Measurements from ENCODE around the gene STK38L. TPM values are rescaled to one million over a fixed set of nuclear protein-coding genes. Genes with fewer than 3 reads are reported as not detected.

Gene STK38L
- total RNA-seq, 3 donors from 2014 or later = 45.2 to 69.4 (median 53.6) TPM

DNA sequence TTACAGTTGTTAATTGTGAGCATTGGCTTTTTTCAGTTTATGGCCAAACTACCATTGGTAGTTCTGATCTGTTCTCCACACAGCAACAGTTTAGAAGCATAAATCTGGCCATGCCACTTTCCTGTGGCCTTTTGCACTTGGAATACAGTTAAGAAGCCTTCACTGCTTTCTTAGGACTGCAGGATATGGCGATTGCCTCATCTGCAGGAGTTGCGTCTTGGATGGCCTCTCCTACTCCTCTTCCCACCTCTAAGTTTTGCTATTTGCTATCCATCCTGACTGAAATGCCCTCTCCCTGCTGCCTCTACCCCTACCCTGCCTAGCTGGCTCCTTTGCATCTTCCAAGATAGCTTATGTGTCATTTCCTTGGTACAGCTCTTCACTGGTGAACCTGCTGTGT is 75.8 kb downstream of the STK38L start:
- intact Hi-C loops (cut with DNase I, micrococcal nuclease) = loop anchor here in 1 of 2 donors (10.0 kb wide), 1 partner anchor 295 kb away; the partner anchor contains the start of gene MED21
- no peak overlapping the region for H3K4me3 ChIP-seq
- ATAC-seq (no peak), DNase-seq (no peak)
- TF ChIP-seq, protein P1, sequence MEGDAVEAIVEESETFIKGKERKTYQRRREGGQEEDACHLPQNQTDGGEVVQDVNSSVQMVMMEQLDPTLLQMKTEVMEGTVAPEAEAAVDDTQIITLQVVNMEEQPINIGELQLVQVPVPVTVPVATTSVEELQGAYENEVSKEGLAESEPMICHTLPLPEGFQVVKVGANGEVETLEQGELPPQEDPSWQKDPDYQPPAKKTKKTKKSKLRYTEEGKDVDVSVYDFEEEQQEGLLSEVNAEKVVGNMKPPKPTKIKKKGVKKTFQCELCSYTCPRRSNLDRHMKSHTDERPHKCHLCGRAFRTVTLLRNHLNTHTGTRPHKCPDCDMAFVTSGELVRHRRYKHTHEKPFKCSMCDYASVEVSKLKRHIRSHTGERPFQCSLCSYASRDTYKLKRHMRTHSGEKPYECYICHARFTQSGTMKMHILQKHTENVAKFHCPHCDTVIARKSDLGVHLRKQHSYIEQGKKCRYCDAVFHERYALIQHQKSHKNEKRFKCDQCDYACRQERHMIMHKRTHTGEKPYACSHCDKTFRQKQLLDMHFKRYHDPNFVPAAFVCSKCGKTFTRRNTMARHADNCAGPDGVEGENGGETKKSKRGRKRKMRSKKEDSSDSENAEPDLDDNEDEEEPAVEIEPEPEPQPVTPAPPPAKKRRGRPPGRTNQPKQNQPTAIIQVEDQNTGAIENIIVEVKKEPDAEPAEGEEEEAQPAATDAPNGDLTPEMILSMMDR (IDR thresholded peaks at IDR 0.05) = no peak
- H3K36me3 ChIP-seq (ENCODE audit: low read depth) = peaks cover 10% of the 10 kb centered on the region
- H3K9me3 ChIP-seq = no peaks in the 10 kb centered on the region
- no peaks in the 10 kb centered on the region for H3K4me1 ChIP-seq (ENCODE audit: low read depth)

DNA sequence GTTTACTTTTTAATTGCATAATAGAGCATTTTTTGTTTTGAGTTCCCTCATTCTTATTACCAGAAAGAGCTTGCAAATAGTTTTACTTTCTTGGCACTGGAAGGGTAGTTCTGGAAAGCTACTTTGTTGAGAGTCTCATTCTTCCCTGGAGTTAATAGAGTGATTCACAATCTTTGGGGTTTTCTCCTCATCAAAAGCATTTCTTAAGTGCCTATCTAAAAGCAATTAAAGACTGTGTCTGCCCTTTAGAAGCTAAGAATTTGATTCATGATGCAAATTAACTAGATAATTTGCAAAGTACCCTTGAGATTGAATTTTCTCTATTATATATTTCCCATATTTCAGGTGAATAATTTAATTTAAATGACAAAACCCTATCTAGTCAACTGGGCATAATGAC is 80.4 kb downstream of the STK38L start:
- no peak for DNase-seq
- no peak for ATAC-seq
- Histone ChIP-seq H3K4me1 (ENCODE audit: low read depth) (no peaks in the 10 kb centered on the region), H3K4me3 (no peak overlapping the region), H3K36me3 (ENCODE audit: low read depth) (peaks cover 2% of the 10 kb centered on the region), H3K9me3 (no peaks in the 10 kb centered on the region)
- intact Hi-C loops (cut with DNase I, micrococcal nuclease) = no loop called here
- TF ChIP-seq, protein P1 (IDR thresholded peaks at IDR 0.05) = no peak

DNA sequence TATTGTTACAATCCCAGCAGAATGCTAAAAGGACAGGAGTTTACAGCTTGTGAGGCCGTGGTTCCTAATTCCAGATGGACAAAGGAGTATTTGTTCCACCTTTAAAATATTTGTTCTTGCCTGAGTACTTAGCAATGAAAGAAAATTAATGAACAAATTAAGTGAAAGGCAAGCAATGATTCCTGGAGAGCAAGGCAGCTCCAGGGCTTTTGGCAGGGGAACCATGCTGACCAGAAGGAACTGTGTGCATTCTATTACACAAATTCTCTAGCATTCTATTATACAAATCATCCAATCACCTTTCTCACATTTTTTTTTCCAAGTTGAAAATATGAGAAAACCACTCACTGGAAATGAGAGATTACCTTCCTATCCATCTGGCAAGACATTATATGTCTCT is 86.8 kb downstream of the STK38L start:
- ATAC-seq = no peak
- H3K9me3 ChIP-seq = no peaks in the 10 kb centered on the region
- TF ChIP-seq, protein P1 (IDR thresholded peaks at IDR 0.05) = no peak

DNA sequence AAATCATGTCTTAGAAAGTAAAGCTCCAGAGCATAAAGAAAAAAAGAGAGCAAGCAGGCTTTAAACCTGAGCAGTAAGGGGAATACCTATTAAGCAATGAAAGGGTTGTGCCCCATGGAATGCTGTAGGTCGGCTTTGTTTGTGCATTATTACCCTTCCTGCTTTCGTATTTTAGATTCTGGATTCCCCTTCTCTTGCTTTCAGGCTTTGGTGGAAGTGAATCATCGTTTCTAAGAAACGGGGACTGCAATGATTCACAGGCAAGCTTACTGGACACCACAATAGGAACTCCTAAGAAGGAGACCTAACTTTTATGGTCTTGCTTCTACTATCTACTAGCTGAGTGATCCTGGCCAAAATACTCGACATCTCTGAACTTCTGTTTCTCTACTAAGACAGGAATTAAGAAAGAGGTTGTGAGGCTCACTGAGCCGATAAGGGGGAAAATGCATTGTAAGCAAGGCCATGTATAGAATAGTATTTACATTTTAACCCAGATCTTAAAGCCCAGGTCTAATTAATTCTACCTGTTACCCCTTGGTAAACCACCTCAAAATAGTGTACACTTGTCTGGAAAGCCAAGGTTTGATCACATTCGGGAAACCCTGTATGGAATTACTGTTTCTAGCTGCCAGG is 87.3 kb downstream of the STK38L start:
- Histone ChIP-seq H3K9me3 (no peaks in the 10 kb centered on the region), H3K36me3 (ENCODE audit: low read depth) (no peaks in the 10 kb centered on the region), H3K4me1 (ENCODE audit: low read depth) (peaks cover 6% of the 10 kb centered on the region), H3K4me3 (no peak overlapping the region)
- TF ChIP-seq, protein P1 (IDR thresholded peaks at IDR 0.05) = no peak
- ATAC-seq = peak; percentile 47
- intact Hi-C loops (cut with DNase I, micrococcal nuclease) = no loop called here
- no peak for DNase-seq

More for the DNA sequence above, 86.8 kb downstream of the STK38L start:
- Histone ChIP-seq H3K4me1 (ENCODE audit: low read depth) (peaks cover 6% of the 10 kb centered on the region), H3K4me3 (no peak overlapping the region), H3K36me3 (ENCODE audit: low read depth) (no peaks in the 10 kb centered on the region)
- intact Hi-C loops (cut with DNase I, micrococcal nuclease) = no loop called here
- DNase-seq = no peak

DNA sequence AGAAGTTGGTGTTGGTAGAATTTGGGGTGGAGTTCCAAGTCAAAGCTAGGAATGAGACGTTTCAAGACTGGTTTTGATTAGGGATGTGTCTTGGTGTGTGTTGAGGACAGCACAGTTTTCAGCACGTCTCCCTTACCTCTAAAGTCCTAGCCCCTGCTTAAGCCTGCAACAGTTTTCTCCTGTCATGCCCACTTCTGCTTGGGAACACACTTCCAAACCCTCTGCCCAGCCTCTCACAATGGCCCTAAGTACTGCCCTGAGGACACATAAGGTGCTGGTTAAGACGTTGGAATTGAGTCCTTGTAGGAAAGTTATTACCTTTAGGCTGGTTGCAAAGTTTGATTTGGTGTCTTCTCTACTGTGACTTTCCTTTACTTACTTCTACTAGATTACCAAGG is 87.8 kb downstream of the STK38L start:
- H3K4me1 ChIP-seq (ENCODE audit: low read depth) = peaks cover 6% of the 10 kb centered on the region
- ATAC-seq (peak; percentile 2), DNase-seq (no peak)
- intact Hi-C loops (cut with DNase I, micrococcal nuclease) = no loop called here
- H3K9me3 ChIP-seq = no peaks in the 10 kb centered on the region
- TF ChIP-seq, protein P1 (IDR thresholded peaks at IDR 0.05) = no peak
- no peak overlapping the region for H3K4me3 ChIP-seq
- no peaks in the 10 kb centered on the region for H3K36me3 ChIP-seq (ENCODE audit: low read depth)

DNA sequence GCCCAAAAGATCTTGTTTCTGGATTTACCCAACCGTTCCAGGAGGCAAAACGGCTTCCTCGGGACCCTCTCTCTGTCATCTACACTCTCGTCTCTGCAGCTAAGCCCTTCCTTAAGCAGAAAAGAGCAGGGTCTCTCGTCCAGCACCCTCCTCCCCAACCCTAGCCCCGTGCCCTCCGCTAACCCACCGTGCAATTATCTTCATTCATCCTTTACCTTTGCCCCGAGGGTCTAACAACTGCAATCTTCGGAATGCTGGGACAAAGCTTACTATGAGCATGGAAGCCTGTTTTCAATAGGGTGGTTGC is 88.3 kb downstream of the STK38L start:
- H3K36me3 ChIP-seq (ENCODE audit: low read depth) = no peaks in the 10 kb centered on the region
- intact Hi-C loops (cut with DNase I, micrococcal nuclease) = no loop called here

More for the DNA sequence above, 88.3 kb downstream of the STK38L start:
- Histone ChIP-seq H3K9me3 (no peaks in the 10 kb centered on the region), H3K4me1 (ENCODE audit: low read depth) (peaks cover 6% of the 10 kb centered on the region), H3K4me3 (peak overlapping the region; percentile 22)
- ATAC-seq (no peak), DNase-seq (no peak)
- TF ChIP-seq, protein P1 (IDR thresholded peaks at IDR 0.05) = no peak

All from mucosa of descending colon (tissue), 3 donors.